A549 treated with RU486 at 1 μM for 4 hours (cell line): Measurements from ENCODE around the gene IER3IP1. TPM values are rescaled to one million over a fixed set of nuclear protein-coding genes. Genes with fewer than 3 reads are reported as not detected.

Experiments used
- total RNA-seq: library from RNA; stranded (reverse); fragments of 200-300 nt; extraction: Qiagen RNA extraction; gene quantifications from 5 replicates; pipeline ENCODE4 v1.2.3, GENCODE V29; 2022; ENCODE audit warnings: low read depth

IER3IP1 gene, protein sequence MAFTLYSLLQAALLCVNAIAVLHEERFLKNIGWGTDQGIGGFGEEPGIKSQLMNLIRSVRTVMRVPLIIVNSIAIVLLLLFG
- total RNA-seq: 18.4 to 29.4 TPM (median 18.9 TPM) in 5 replicates

DNA sequence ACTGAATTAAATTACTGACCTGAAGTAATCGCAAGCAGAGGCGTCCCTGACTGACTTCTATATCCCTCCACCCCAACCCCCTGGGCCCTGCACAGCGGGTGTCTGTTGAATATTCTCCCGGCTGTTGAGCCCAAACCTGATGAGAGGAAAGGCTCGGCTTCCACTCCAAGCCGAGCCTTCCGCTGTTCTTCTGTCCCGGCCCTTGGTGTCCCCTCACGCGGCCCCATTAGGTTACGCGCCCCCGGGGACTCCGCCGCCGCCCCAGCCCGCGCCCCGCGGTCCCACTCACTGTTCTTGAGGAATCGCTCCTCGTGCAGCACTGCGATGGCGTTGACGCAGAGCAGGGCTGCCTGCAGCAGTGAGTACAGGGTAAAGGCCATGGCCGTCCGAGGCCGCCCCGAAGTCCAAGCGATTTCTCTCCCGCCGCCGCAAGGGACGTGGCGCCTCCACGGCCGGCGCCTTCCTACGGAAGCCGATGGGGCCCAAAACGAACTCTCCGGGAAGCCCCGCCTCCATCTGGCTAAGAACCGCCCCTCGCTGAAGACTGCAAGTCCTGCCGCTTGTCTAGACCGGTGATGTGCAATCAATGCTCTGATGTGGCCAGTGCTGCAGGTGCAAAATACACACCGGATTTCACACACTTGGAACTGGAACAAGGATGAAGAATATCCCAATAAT is at the start of gene IER3IP1:
IER3IP1 (minus strand) TSS at position 467 of the 678 bp plus-strand sequence; CDS start at position 380, 87 bp downstream.

DNA sequence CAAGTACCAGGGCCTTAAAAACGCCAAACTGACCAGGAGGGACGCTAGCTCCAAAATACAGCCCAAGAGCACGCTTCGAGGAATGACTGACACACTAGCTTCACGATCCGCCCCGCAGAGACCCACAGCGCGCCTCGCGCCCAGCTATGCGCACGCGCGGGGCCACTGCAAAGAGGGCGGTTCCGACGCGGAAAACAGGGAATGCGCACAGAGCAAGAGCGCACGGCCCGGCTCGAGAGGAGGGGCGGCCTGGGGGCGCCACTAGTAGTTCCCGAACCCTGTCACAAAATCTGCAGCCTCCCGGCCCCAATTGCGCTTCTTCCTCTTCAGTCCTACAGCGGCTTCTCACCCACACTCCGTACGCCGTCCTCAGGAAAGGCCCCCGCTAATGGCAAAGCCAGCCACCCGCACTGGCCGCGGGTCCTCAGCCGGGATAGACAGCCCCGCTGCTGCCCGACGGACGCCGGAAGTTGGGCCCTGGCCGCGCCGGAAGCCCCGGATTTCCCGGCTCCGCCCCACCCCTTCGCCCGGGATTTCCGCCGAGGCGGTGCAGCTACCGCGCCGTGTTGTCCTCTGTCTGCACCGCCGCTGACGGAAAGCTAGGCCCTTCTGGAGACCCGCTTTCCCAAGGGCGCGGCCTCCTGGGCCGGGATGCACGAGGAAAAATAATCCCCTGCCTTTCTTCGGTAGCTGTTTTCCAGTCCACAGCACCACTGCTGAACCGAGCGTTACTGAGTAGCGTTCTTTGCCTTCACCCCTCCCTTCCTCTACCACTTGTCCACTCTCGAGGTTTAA is 25.9 kb downstream of the IER3IP1 start, which contains the start of gene HDHD2:
HDHD2 (minus strand) TSS at position 472 of the 795 bp plus-strand sequence. CDS start 14,061 bp downstream, outside the sequence.

Other genes with a start within 250 kb of the IER3IP1 start
- gene ELOA2, start 140.7 kb downstream of the IER3IP1 start, total RNA-seq: not detected in 5 replicates
- gene HDHD2, start 25.9 kb downstream of the IER3IP1 start, total RNA-seq: 3.3 to 9.2 TPM (median 8.2 TPM) in 5 replicates
- not detected in 5 replicates for gene SKOR2, start 75.3 kb upstream of the IER3IP1 start, total RNA-seq